NB4 (cell line): ENCODE results near the gene CAMTA1.

Source experiments
- DNase-seq: peaks from one replicate; pipeline ENCODE4 v3.0.0; 2010; ENCODE audit warnings: low read depth
- H3K4me3 ChIP-seq: one replicate; pipeline ENCODE4 v1.5.1; 2011; ENCODE audit warnings: mild to moderate bottlenecking, low read depth, low read length, moderate library complexity
- CTCF ChIP-seq: IDR thresholded peaks from one replicate; pipeline ENCODE4 v1.5.1; 2012; ENCODE audit warnings: low read depth, low read length
- MAX ChIP-seq: IDR thresholded peaks from 2 replicates; pipeline ENCODE4 v1.6.1; 2011; ENCODE audit warnings: low read depth, low read length
- MYC ChIP-seq: IDR thresholded peaks from 2 replicates; pipeline ENCODE4 v1.6.1; 2011; ENCODE audit warnings: low read depth, low read length
- POLR2A ChIP-seq: IDR thresholded peaks from 2 replicates; pipeline ENCODE4 v1.6.1; 2011; ENCODE audit warnings: mild to moderate bottlenecking; ENCODE audit not compliant: insufficient read length; ENCODE audit errors: extremely low read depth

CAMTA1 gene

GRCh38 chr1:6866825-6867224, 81.6 kb downstream of the CAMTA1 start:
- no peak for TF ChIP-seq POLR2A
- no peak for TF ChIP-seq MYC
- TF ChIP-seq CTCF, result no peak
- TF ChIP-seq MAX, result no peak
- DNase-seq, result no peak
- no peak overlapping the region for H3K4me3 ChIP-seq

GRCh38 chr1:6867321-6867720, 82.1 kb downstream of the CAMTA1 start:
- TF ChIP-seq MAX (no peak), CTCF (no peak)
- no peak overlapping the region for H3K4me3 ChIP-seq
- no peak for DNase-seq

- TF ChIP-seq POLR2A (no peak), MYC (no peak), MAX (no peak), CTCF (no peak)
- DNase-seq, result no peak
- H3K4me3 ChIP-seq, result no peak overlapping the region
These were observed 82.7 kb downstream of the CAMTA1 start for GRCh38 chr1:6867729-6868659.

- TF ChIP-seq POLR2A (no peak), MYC (no peak), CTCF (no peak)
- no peak for DNase-seq
These were observed 83.6 kb downstream of the CAMTA1 start for GRCh38 chr1:6868660-6869380.

GRCh38 chr1:6869545-6869944, 84.3 kb downstream of the CAMTA1 start:
- TF ChIP-seq POLR2A (no peak), CTCF (no peak)
- H3K4me3 ChIP-seq, result no peak overlapping the region
- DNase-seq, result no peak

More at GRCh38 chr1:6868660-6869380, 83.6 kb downstream of the CAMTA1 start:
- H3K4me3 ChIP-seq, result no peak overlapping the region

- TF ChIP-seq POLR2A (no peak), MYC (no peak), MAX (no peak)
- no peak for DNase-seq
- no peak overlapping the region for H3K4me3 ChIP-seq
These were observed 84.8 kb downstream of the CAMTA1 start for GRCh38 chr1:6870086-6870485.
